ENCODE measurements around the gene SERINC1. TPM values are rescaled to one million over a fixed set of nuclear protein-coding genes. Genes with fewer than 3 reads are reported as not detected.

Gene SERINC1
- total RNA-seq (2022; extraction: Qiagen RNA extraction; ENCODE audit: low read depth) = 49.1 to 91.9 TPM (median 85.1 TPM) in 5 replicates

GRCh38 chr6:122471107-122472021 lies at the start of gene SERINC1:
Gene SERINC1 (minus strand): TSS chr6:122471807. CDS start chr6:122471737, 70 bp downstream.

GRCh38 chr6:122399348-122400120 lies 72.1 kb downstream of the SERINC1 start, which contains the start of gene HSF2:
Gene HSF2 (plus strand): TSS chr6:122399652. CDS start chr6:122399738, 86 bp downstream.

Other genes starting within 250 kb of the SERINC1 start
- gene HSF2, start 72.2 kb downstream of the SERINC1 start, total RNA-seq (2022; extraction: Qiagen RNA extraction; ENCODE audit: low read depth) = 5.4 to 9.9 TPM (median 6.2 TPM) in 5 replicates
- gene PKIB, start 138.6 kb upstream of the SERINC1 start, total RNA-seq (2022; extraction: Qiagen RNA extraction; ENCODE audit: low read depth) = 0.54 to 0.66 TPM (median 0.66 TPM) in 5 replicates